Measurements from ENCODE around the gene ABCA7. TPM values are rescaled to one million over a fixed set of nuclear protein-coding genes. Genes with fewer than 3 reads are reported as not detected.

Gene ABCA7
- total and polyA plus RNA-seq, 2 experiments from 2014 or later, result 2.1 to 2.6 TPM

- TF ChIP-seq EZH2 (IDR thresholded peaks at IDR 0.05; ENCODE audit: insufficient read depth, poor library complexity, severe bottlenecking), result no peak
- TF ChIP-seq EZH2phosphoT487 (IDR thresholded peaks at IDR 0.05; ENCODE audit: insufficient read depth, low read depth), result no peak
- 85 to 100% methylated on average over 1 to 15 of the region's 15 CpGs for WGBS, 2 experiments (ENCODE audit: low coverage in 1 of 2, low lambda C conversion rate in 2 of 2, missing lambda C conversion rate in 2 of 2)
- peak overlapping the region; percentile 78 for H3K4me2 ChIP-seq (ENCODE audit: unreplicated experiment)
- H3K9me2 ChIP-seq (ENCODE audit: insufficient read depth), result no peaks in the 10 kb centered on the region
- in situ Hi-C loops (cut with MboI), result no loop called here
- H2AFZ ChIP-seq, result no peak overlapping the region
- 0 out of 2 replicates have a peak, but pooled peaks cover 6% of the 10 kb centered on the region for H3K4me1 ChIP-seq (ENCODE audit: insufficient read depth)
- no peak overlapping the region; the same call in 1 of the 2 replicates for H3K9ac ChIP-seq
- no peak overlapping the region for H3K4me3 ChIP-seq
- no peaks in the 10 kb centered on the region for H3K9me3 ChIP-seq (ENCODE audit: low read depth)
- no peaks in the 10 kb centered on the region for H3K27me3 ChIP-seq (replicated peaks; ENCODE audit: insufficient read depth)
- peaks cover 3% of the 10 kb centered on the region; the same call in 1 of the 2 replicates for H3K36me3 ChIP-seq (ENCODE audit: low read depth)
- H3K79me2 ChIP-seq (ENCODE audit: insufficient read depth), result peaks cover 35% of the 10 kb centered on the region
- no peak for DNase-seq
- H3F3A ChIP-seq (ENCODE audit: insufficient read depth), result no peaks in the 10 kb centered on the region
- H3K27ac ChIP-seq, result no peak overlapping the region
- no peaks in the 10 kb centered on the region for H4K20me1 ChIP-seq (ENCODE audit: insufficient read depth)
These were observed 53.4 kb downstream of the ABCA7 start for GRCh38 chr19:1093330-1093729.

- Histone ChIP-seq H3K27me3 (replicated peaks; ENCODE audit: insufficient read depth) (no peaks in the 10 kb centered on the region), H3K4me3 (peak overlapping the region; percentile 90), H3K79me2 (ENCODE audit: insufficient read depth) (peaks cover 35% of the 10 kb centered on the region), H3K9me3 (ENCODE audit: low read depth) (no peaks in the 10 kb centered on the region), H2AFZ (no peak overlapping the region), H4K20me1 (ENCODE audit: insufficient read depth) (no peaks in the 10 kb centered on the region), H3K9ac (peak overlapping the region; percentile 92), H3K27ac (peak overlapping the region; percentile 47), H3K9me2 (ENCODE audit: insufficient read depth) (no peaks in the 10 kb centered on the region), H3K36me3 (ENCODE audit: low read depth) (peaks cover 3% of the 10 kb centered on the region; the same call in 1 of the 2 replicates), H3F3A (ENCODE audit: insufficient read depth) (peaks cover 3% of the 10 kb centered on the region), H3K4me1 (ENCODE audit: insufficient read depth) (peaks cover 12% of the 10 kb centered on the region), H3K4me2 (ENCODE audit: unreplicated experiment) (peak overlapping the region; percentile 78)
- 61 to 69% methylated on average over 31 to 32 of the region's 32 CpGs for WGBS, 2 experiments (ENCODE audit: low coverage in 1 of 2, low lambda C conversion rate in 2 of 2, missing lambda C conversion rate in 2 of 2)
- DNase-seq, result peak; percentile 39
- in situ Hi-C loops (cut with MboI), result no loop called here
- TF ChIP-seq EZH2phosphoT487 (IDR thresholded peaks at IDR 0.05; ENCODE audit: insufficient read depth, low read depth) (no peak), EZH2 (IDR thresholded peaks at IDR 0.05; ENCODE audit: insufficient read depth, poor library complexity, severe bottlenecking) (no peak)
These were observed 54.1 kb downstream of the ABCA7 start for GRCh38 chr19:1093811-1094553.

GRCh38 chr19:1094655-1094977, 54.7 kb downstream of the ABCA7 start:
- peaks cover 35% of the 10 kb centered on the region for H3K79me2 ChIP-seq (ENCODE audit: insufficient read depth)
- H3K9ac ChIP-seq, result peak overlapping the region; percentile 92
- H3K9me2 ChIP-seq (ENCODE audit: insufficient read depth), result no peaks in the 10 kb centered on the region
- peak overlapping the region; percentile 78 for H3K4me2 ChIP-seq (ENCODE audit: unreplicated experiment)
- H4K20me1 ChIP-seq (ENCODE audit: insufficient read depth), result no peaks in the 10 kb centered on the region
- no peak overlapping the region for H2AFZ ChIP-seq
- no peaks in the 10 kb centered on the region for H3K9me3 ChIP-seq (ENCODE audit: low read depth)
- peaks cover 9% of the 10 kb centered on the region for H3F3A ChIP-seq (ENCODE audit: insufficient read depth)
- 0 out of 2 replicates have a peak, but pooled peaks cover 3% of the 10 kb centered on the region for H3K36me3 ChIP-seq (ENCODE audit: low read depth)
- 1 to 5% methylated on average over 14 to 19 of the region's 19 CpGs for WGBS, 2 experiments (ENCODE audit: low coverage in 1 of 2, low lambda C conversion rate in 2 of 2, missing lambda C conversion rate in 2 of 2)
- H3K27me3 ChIP-seq (replicated peaks; ENCODE audit: insufficient read depth), result no peaks in the 10 kb centered on the region
- H3K4me1 ChIP-seq (ENCODE audit: insufficient read depth), result peaks cover 16% of the 10 kb centered on the region
- H3K4me3 ChIP-seq, result peak overlapping the region; percentile 90
- no peak for TF ChIP-seq EZH2phosphoT487 (IDR thresholded peaks at IDR 0.05; ENCODE audit: insufficient read depth, low read depth)
- TF ChIP-seq EZH2 (IDR thresholded peaks at IDR 0.05; ENCODE audit: insufficient read depth, poor library complexity, severe bottlenecking), result no peak
- in situ Hi-C loops (cut with MboI), result no loop called here
- peak; percentile 37 for DNase-seq
- peak overlapping the region; percentile 47 for H3K27ac ChIP-seq

- in situ Hi-C loops (cut with MboI), result no loop called here
- TF ChIP-seq EZH2phosphoT487 (IDR thresholded peaks at IDR 0.05; ENCODE audit: insufficient read depth, low read depth) (no peak), EZH2 (IDR thresholded peaks at IDR 0.05; ENCODE audit: insufficient read depth, poor library complexity, severe bottlenecking) (no peak)
- Histone ChIP-seq H3K9me3 (ENCODE audit: low read depth) (no peaks in the 10 kb centered on the region), H3K4me1 (ENCODE audit: insufficient read depth) (peaks cover 19% of the 10 kb centered on the region), H3K9me2 (ENCODE audit: insufficient read depth) (no peaks in the 10 kb centered on the region), H2AFZ (peak within 1 kb of the TSS; percentile 59), H3K27ac (peak within 1 kb of the TSS; percentile 47), H3K4me2 (ENCODE audit: unreplicated experiment) (peak within 1 kb of the TSS; percentile 78), H3K36me3 (ENCODE audit: low read depth) (0 out of 2 replicates have a peak, but pooled peaks cover 3% of the 10 kb centered on the region), H3K9ac (peak within 1 kb of the TSS; percentile 92), H3K4me3 (peak within 1 kb of the TSS; percentile 90), H4K20me1 (ENCODE audit: insufficient read depth) (no peaks in the 10 kb centered on the region), H3K27me3 (replicated peaks; ENCODE audit: insufficient read depth) (no peaks in the 10 kb centered on the region), H3K79me2 (ENCODE audit: insufficient read depth) (peaks cover 35% of the 10 kb centered on the region), H3F3A (ENCODE audit: insufficient read depth) (peaks cover 15% of the 10 kb centered on the region)
- WGBS, 2 experiments (ENCODE audit: low coverage in 1 of 2, low lambda C conversion rate in 2 of 2, missing lambda C conversion rate in 2 of 2), result 0% methylated on average over 39 to 62 of the region's 81 CpGs
- peak; percentile 99 for DNase-seq
These were observed 55.2 kb downstream of the ABCA7 start, which contains the start of gene POLR2E for GRCh38 chr19:1094978-1095701. POLR2E (minus strand) TSS chr19:1095375; CDS start chr19:1095315, 60 bp downstream.
